CD4-positive, alpha-beta memory T cell (primary cell): Measurements from ENCODE around the gene PTER. TPM values are rescaled to one million over a fixed set of nuclear protein-coding genes. Genes with fewer than 3 reads are reported as not detected.
A peak's percentile ranks its signal among the peaks of the same experiment; 100 is the strongest.

Experiments used
- CTCF ChIA-PET: fragments of 350-600 bp; sonication (Branson Sonifier 250); formaldehyde crosslinking; loops from one replicate; lab custom pipeline; 2021; ENCODE audit warnings: inconsistent platforms; ENCODE audit not compliant: partially characterized antibody; lab: Charles Lee
- POLR2A ChIA-PET: fragments of 350-600 bp; sonication (Branson Sonifier 250); formaldehyde crosslinking; loops from one replicate; lab custom pipeline; 2021; ENCODE audit not compliant: partially characterized antibody; lab: Charles Lee
- DNase-seq, 5 donors: peaks; one replicate each; pipeline versions ENCODE4 v3.0.0 to v3.0.0-alpha.2; 2020 to 2022; ENCODE audit warnings: mixed read lengths in 1 of 5
- H3K27ac ChIP-seq: one replicate; pipeline ENCODE4 v1.7.0; 2013; ENCODE audit warnings: low read depth, low read length
- H3K27me3 ChIP-seq: 2 replicates; pipeline ENCODE4 v1.7.0; 2013; ENCODE audit warnings: mild to moderate bottlenecking, low read length, moderate library complexity; ENCODE audit not compliant: insufficient read depth
- H3K36me3 ChIP-seq: 2 replicates; pipeline ENCODE4 v1.7.0; 2013; ENCODE audit warnings: mild to moderate bottlenecking, low read length, moderate library complexity; ENCODE audit not compliant: insufficient read depth
- H3K4me1 ChIP-seq: 2 replicates; pipeline ENCODE4 v1.7.0; 2013; ENCODE audit warnings: mild to moderate bottlenecking, low read length, moderate library complexity; ENCODE audit not compliant: insufficient read depth
- H3K4me3 ChIP-seq, 2 donors: one replicate each; pipeline ENCODE4 v1.7.0; 2013; ENCODE audit warnings: low read length in 2 of 2, mild to moderate bottlenecking in 1 of 2
- H3K9me3 ChIP-seq, 2 donors: one replicate each; pipeline ENCODE4 v1.7.0; 2013; ENCODE audit warnings: low read length in 2 of 2, control low read depth in 1 of 2; ENCODE audit not compliant: control insufficient read depth in 1 of 2
- H3K27ac Mint-ChIP-seq, 7 donors: one replicate each; pipeline ENCODE4 v1.8.0; 2020 to 2021; ENCODE audit warnings: mixed read lengths in 7 of 7, mild to moderate bottlenecking in 6 of 7, inconsistent platforms in 3 of 7, moderate library complexity in 3 of 7
- H3K27me3 Mint-ChIP-seq, 2 donors: one replicate each; pipeline ENCODE4 v1.8.0; 2020 to 2021; ENCODE audit warnings: mixed read lengths in 2 of 2
- H3K36me3 Mint-ChIP-seq, 2 donors: one replicate each; pipeline ENCODE4 v1.8.0; 2020 to 2021; ENCODE audit warnings: mixed read lengths in 2 of 2, inconsistent platforms in 1 of 2, mild to moderate bottlenecking in 1 of 2
- H3K4me1 Mint-ChIP-seq, 4 donors: one replicate each; pipeline ENCODE4 v1.8.0; 2020 to 2021; ENCODE audit warnings: mixed read lengths in 4 of 4, mild to moderate bottlenecking in 1 of 4
- H3K4me3 Mint-ChIP-seq, 8 donors: one replicate each; pipeline ENCODE4 v1.8.0; 2020 to 2021; ENCODE audit warnings: mixed read lengths in 8 of 8, mild to moderate bottlenecking in 7 of 8, moderate library complexity in 6 of 8, inconsistent platforms in 3 of 8
- H3K9me3 Mint-ChIP-seq, 8 donors: one replicate each; pipeline ENCODE4 v1.8.0; 2020 to 2021; ENCODE audit warnings: mixed read lengths in 8 of 8, mild to moderate bottlenecking in 5 of 8, inconsistent platforms in 3 of 8, moderate library complexity in 1 of 8
- intact Hi-C: fragments of 100-400 bp; cut with micrococcal nuclease; formaldehyde crosslinking; loops from one replicate; pipeline ENCODE4 v1.15.1; 2023
- polyA plus RNA-seq, 2 donors: library from polyadenylated mRNA; unstranded; fragments of 300-500 nt; fragmentation: Illumina TruSeq; gene quantifications; one replicate each; pipeline ENCODE4 v1.2.3, GENCODE V29; 2021
- total RNA-seq, 2 experiments: library from RNA; stranded (reverse); gene quantifications; one replicate each; pipeline ENCODE4 v1.2.3, GENCODE V29; 2021

PTER gene
- total and polyA plus RNA-seq, 4 experiments from 2014 or later = 20.8 to 26.5 (median 23.1) TPM

- Histone ChIP-seq H3K27me3 (no peaks in the 10 kb centered on the region), H3K27ac (no peak overlapping the region), H3K4me1 (no peaks in the 10 kb centered on the region), H3K9me3 (no peaks in the 10 kb centered on the region), H3K36me3 (peaks cover 9% of the 10 kb centered on the region), H3K4me3 (no peak overlapping the region)
- no peak overlapping the region for H3K4me3 Mint-ChIP-seq
- peaks cover 59% of the 10 kb centered on the region in 2 donors for H3K36me3 Mint-ChIP-seq
- ChIA-PET CTCF (interaction anchor here (1.2 kb wide), 1 partner anchor 9 kb away, joined by 4 read pairs; no protein-coding TSS in a partner anchor), POLR2A (no interaction called here)
- peaks cover 0 to 10% (median 3%) of the 10 kb centered on the region in 4 donors for H3K4me1 Mint-ChIP-seq
- H3K27ac Mint-ChIP-seq = peak overlapping the region in 1 of 7 donors; percentile 11
- intact Hi-C loops = no loop called here
- H3K27me3 Mint-ChIP-seq = no peaks in the 10 kb centered on the region
- DNase-seq = no peak
- no peaks in the 10 kb centered on the region for H3K9me3 Mint-ChIP-seq
Observed at GRCh38 chr10:16490511-16490910, 53.7 kb downstream of the PTER start.

- no peak for DNase-seq
- no peak overlapping the region for H3K27ac Mint-ChIP-seq
- H3K27ac ChIP-seq = no peak overlapping the region
- no peaks in the 10 kb centered on the region for H3K9me3 Mint-ChIP-seq
- CTCF ChIA-PET = no interaction called here
- no peaks in the 10 kb centered on the region for H3K4me1 ChIP-seq
- H3K27me3 ChIP-seq = no peaks in the 10 kb centered on the region
- peaks cover 5% of the 10 kb centered on the region for H3K36me3 ChIP-seq
- H3K4me3 ChIP-seq = no peak overlapping the region
- H3K27me3 Mint-ChIP-seq = no peaks in the 10 kb centered on the region
- intact Hi-C loops = no loop called here
- POLR2A ChIA-PET = no interaction called here
- H3K9me3 ChIP-seq = no peaks in the 10 kb centered on the region
- no peak overlapping the region for H3K4me3 Mint-ChIP-seq
- peaks cover 54% of the 10 kb centered on the region in 2 donors for H3K36me3 Mint-ChIP-seq
- peaks cover 4 to 10% (median 5%) of the 10 kb centered on the region in 4 donors for H3K4me1 Mint-ChIP-seq
Observed at GRCh38 chr10:16491933-16492332, 55.1 kb downstream of the PTER start.

- CTCF ChIA-PET = no interaction called here
Observed at GRCh38 chr10:16493884-16494536, 57.2 kb downstream of the PTER start.

GRCh38 chr10:16497911-16498310, 61.1 kb downstream of the PTER start:
- H3K27me3 Mint-ChIP-seq = no peaks in the 10 kb centered on the region
- H3K36me3 ChIP-seq = no peaks in the 10 kb centered on the region
- CTCF ChIA-PET = no interaction called here
- H3K27ac ChIP-seq = no peak overlapping the region
- peaks cover 30 to 41% of the 10 kb centered on the region in 2 donors for H3K36me3 Mint-ChIP-seq
- H3K27me3 ChIP-seq = no peaks in the 10 kb centered on the region
- no peak overlapping the region for H3K4me3 Mint-ChIP-seq
- no peak for DNase-seq
- POLR2A ChIA-PET = no interaction called here
- no peaks in the 10 kb centered on the region for H3K9me3 Mint-ChIP-seq
- peaks cover 4 to 8% (median 4%) of the 10 kb centered on the region in 4 donors for H3K4me1 Mint-ChIP-seq
- intact Hi-C loops = no loop called here
- H3K9me3 ChIP-seq = no peaks in the 10 kb centered on the region
- no peak overlapping the region for H3K27ac Mint-ChIP-seq
- H3K4me3 ChIP-seq = no peak overlapping the region
- no peaks in the 10 kb centered on the region for H3K4me1 ChIP-seq

More at GRCh38 chr10:16493884-16494536, 57.2 kb downstream of the PTER start:
- Histone ChIP-seq H3K4me1 (no peaks in the 10 kb centered on the region), H3K27ac (no peak overlapping the region), H3K36me3 (peaks cover 5% of the 10 kb centered on the region), H3K9me3 (no peaks in the 10 kb centered on the region), H3K27me3 (no peaks in the 10 kb centered on the region), H3K4me3 (no peak overlapping the region)
- POLR2A ChIA-PET = no interaction called here
- Mint-ChIP-seq H3K9me3 (no peaks in the 10 kb centered on the region), H3K27ac (no peak overlapping the region), H3K27me3 (no peaks in the 10 kb centered on the region), H3K4me3 (no peak overlapping the region), H3K36me3 (peaks cover 55% of the 10 kb centered on the region in 2 donors), H3K4me1 (peaks cover 4 to 10% (median 5%) of the 10 kb centered on the region in 4 donors)
- DNase-seq = no peak
- intact Hi-C loops = no loop called here

GRCh38 chr10:16505161-16505560, 68.4 kb downstream of the PTER start:
- Histone ChIP-seq H3K4me1 (no peaks in the 10 kb centered on the region), H3K4me3 (no peak overlapping the region), H3K27me3 (no peaks in the 10 kb centered on the region), H3K27ac (no peak overlapping the region), H3K9me3 (no peaks in the 10 kb centered on the region), H3K36me3 (no peaks in the 10 kb centered on the region)
- no peaks in the 10 kb centered on the region for H3K9me3 Mint-ChIP-seq
- DNase-seq = no peak
- intact Hi-C loops = no loop called here
- H3K4me3 Mint-ChIP-seq = no peak overlapping the region
- no peak overlapping the region for H3K27ac Mint-ChIP-seq
- H3K36me3 Mint-ChIP-seq = peaks cover 20 to 26% of the 10 kb centered on the region in 2 donors
- ChIA-PET POLR2A (no interaction called here), CTCF (no interaction called here)
- peaks cover 0 to 7% (median 0%) of the 10 kb centered on the region in 4 donors for H3K4me1 Mint-ChIP-seq
- H3K27me3 Mint-ChIP-seq = no peaks in the 10 kb centered on the region

- H3K36me3 ChIP-seq = peaks cover 9% of the 10 kb centered on the region
- H3K27ac ChIP-seq = no peak overlapping the region
- Mint-ChIP-seq H3K4me3 (no peak overlapping the region), H3K9me3 (no peaks in the 10 kb centered on the region), H3K4me1 (peaks cover 0 to 3% (median 0%) of the 10 kb centered on the region in 4 donors), H3K36me3 (peaks cover 29 to 30% of the 10 kb centered on the region in 2 donors), H3K27ac (peak overlapping the region in 1 of 7 donors; percentile 14), H3K27me3 (no peaks in the 10 kb centered on the region)
- POLR2A ChIA-PET = no interaction called here
- no peaks in the 10 kb centered on the region for H3K4me1 ChIP-seq
- intact Hi-C loops = no loop called here
- CTCF ChIA-PET = no interaction called here
- H3K9me3 ChIP-seq = no peaks in the 10 kb centered on the region
- no peaks in the 10 kb centered on the region for H3K27me3 ChIP-seq
- no peak for DNase-seq
- H3K4me3 ChIP-seq = no peak overlapping the region
Observed at GRCh38 chr10:16509996-16510395, 73.2 kb downstream of the PTER start.

- peaks cover 30% of the 10 kb centered on the region in 2 donors for H3K36me3 Mint-ChIP-seq
- CTCF ChIA-PET = interaction anchor here (0.6 kb wide), 1 partner anchor 861 kb away, joined by 4 read pairs; no protein-coding TSS in a partner anchor
- DNase-seq = no peak
- H3K4me1 Mint-ChIP-seq = peaks cover 0 to 3% (median 0%) of the 10 kb centered on the region in 4 donors
- no peak overlapping the region for H3K27ac ChIP-seq
- peak overlapping the region in 1 of 7 donors; percentile 25 for H3K27ac Mint-ChIP-seq
- H3K27me3 ChIP-seq = no peaks in the 10 kb centered on the region
- H3K27me3 Mint-ChIP-seq = no peaks in the 10 kb centered on the region
- intact Hi-C loops = no loop called here
- H3K36me3 ChIP-seq = peaks cover 9% of the 10 kb centered on the region
- no peak overlapping the region for H3K4me3 Mint-ChIP-seq
- no peaks in the 10 kb centered on the region for H3K4me1 ChIP-seq
- POLR2A ChIA-PET = no interaction called here
- no peaks in the 10 kb centered on the region for H3K9me3 Mint-ChIP-seq
- no peak overlapping the region for H3K4me3 ChIP-seq
- H3K9me3 ChIP-seq = no peaks in the 10 kb centered on the region
Observed at GRCh38 chr10:16510843-16511242, 74.0 kb downstream of the PTER start.
